DND-41 (cell line): ENCODE measurements around the gene DFFB.

Experiments
- ATAC-seq: fragments of 200-7000 bp; cut with Tn5 transposase; 3 replicates; pipeline ENCODE4 v1.9.1; 2021; ENCODE audit warnings: low read depth; ENCODE audit not compliant: insufficient read depth
- DNase-seq: peaks from one replicate; pipeline ENCODE4 v3.0.0-alpha.2; 2020
- H2AFZ ChIP-seq: 2 replicates; pipeline ENCODE4 v1.6.0; 2012; ENCODE audit warnings: low read depth, low read length
- H3K27ac ChIP-seq: 2 replicates; pipeline ENCODE4 v1.5.1; 2012; ENCODE audit warnings: low read length, inconsistent platforms
- H3K27me3 ChIP-seq: fragments of 200-600 bp; sonication (generic); 2 replicates; pipeline ENCODE4 v1.6.0; 2012; ENCODE audit warnings: low read length, mild to moderate bottlenecking, inconsistent platforms; ENCODE audit not compliant: insufficient read depth, poor library complexity
- H3K36me3 ChIP-seq: 2 replicates; pipeline ENCODE4 v1.5.1; 2012; ENCODE audit warnings: low read length, inconsistent platforms; ENCODE audit not compliant: insufficient read depth
- H3K4me1 ChIP-seq: 2 replicates; pipeline ENCODE4 v1.5.1; 2012; ENCODE audit warnings: mild to moderate bottlenecking, low read length; ENCODE audit not compliant: insufficient read depth
- H3K4me2 ChIP-seq: 2 replicates; pipeline ENCODE4 v1.6.0; 2012; ENCODE audit warnings: mild to moderate bottlenecking, moderate library complexity, low read length, inconsistent platforms; ENCODE audit not compliant: insufficient read depth
- H3K4me3 ChIP-seq, 2 experiments: fragments of 200-600 bp in 1 of 2; shearing (Covaris generic) in 1 of 2; 2 replicates each; pipeline ENCODE4 v1.5.1; 2012 to 2016; ENCODE audit warnings: inconsistent platforms in 2 of 2, low read length in 2 of 2, mild to moderate bottlenecking in 2 of 2, low read depth in 1 of 2, moderate library complexity in 1 of 2
- H3K79me2 ChIP-seq: 2 replicates; pipeline ENCODE4 v1.6.0; 2012; ENCODE audit warnings: low read length, inconsistent platforms; ENCODE audit not compliant: insufficient read depth
- H3K9ac ChIP-seq: 2 replicates; pipeline ENCODE4 v1.6.0; 2012; ENCODE audit warnings: low read depth, mild to moderate bottlenecking, inconsistent platforms, low read length, moderate library complexity
- H3K9me3 ChIP-seq: 2 replicates; pipeline ENCODE4 v1.5.1; 2012; ENCODE audit warnings: low read length, moderate library complexity, mild to moderate bottlenecking, inconsistent platforms; ENCODE audit not compliant: insufficient read depth, severe bottlenecking
- H4K20me1 ChIP-seq: 2 replicates; pipeline ENCODE4 v1.6.0; 2012; ENCODE audit warnings: low read length; ENCODE audit not compliant: insufficient read depth
- EZH2 ChIP-seq: IDR thresholded peaks from 3 replicates; pipeline ENCODE4 v1.6.1; 2012; ENCODE audit warnings: borderline replicate concordance, low read depth, mild to moderate bottlenecking, moderate library complexity, low read length, inconsistent platforms; ENCODE audit not compliant: severe bottlenecking
- TF ChIP-seq, protein P1 (sequence below): IDR thresholded peaks from 2 replicates; pipeline ENCODE4 v1.5.1; 2012; ENCODE audit warnings: borderline replicate concordance, low read length, moderate library complexity, mild to moderate bottlenecking; ENCODE audit not compliant: poor library complexity, severe bottlenecking; ENCODE audit errors: extremely low read depth

DFFB gene

DNA sequence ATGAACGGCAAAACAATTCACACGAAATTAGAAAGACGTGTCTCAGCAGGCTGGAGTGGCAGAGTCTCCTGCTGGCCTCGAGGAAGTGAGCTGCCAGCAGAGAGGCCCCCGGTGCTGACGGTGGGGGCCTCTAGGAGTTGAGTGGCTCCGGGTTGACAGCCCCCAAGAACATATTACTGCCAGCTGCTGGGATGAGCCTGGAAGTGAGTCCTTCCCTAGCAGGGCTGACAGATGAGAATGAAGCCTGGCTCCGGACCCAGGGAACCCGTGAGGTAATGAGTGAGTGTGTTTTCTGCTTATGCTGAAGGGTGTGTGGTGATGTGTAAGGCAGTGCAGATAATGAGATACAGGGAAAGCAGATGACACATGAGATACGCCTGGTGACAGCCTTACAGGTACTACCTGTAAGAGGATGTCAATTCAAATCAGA lies 37.5 kb upstream of the DFFB start:
- Histone ChIP-seq H3K4me2 (no peak overlapping the region), H2AFZ (no peak overlapping the region), H3K27me3 (no peaks in the 10 kb centered on the region), H3K4me1 (no peaks in the 10 kb centered on the region), H3K9ac (no peak overlapping the region), H3K79me2 (no peaks in the 10 kb centered on the region), H3K36me3 (peaks cover 40% of the 10 kb centered on the region), H3K27ac (no peak overlapping the region), H4K20me1 (no peaks in the 10 kb centered on the region), H3K9me3 (no peaks in the 10 kb centered on the region), H3K4me3 (no peak overlapping the region)
- DNase-seq (no peak), ATAC-seq (no peak)
- TF ChIP-seq EZH2: no peak
- TF ChIP-seq, protein P1, sequence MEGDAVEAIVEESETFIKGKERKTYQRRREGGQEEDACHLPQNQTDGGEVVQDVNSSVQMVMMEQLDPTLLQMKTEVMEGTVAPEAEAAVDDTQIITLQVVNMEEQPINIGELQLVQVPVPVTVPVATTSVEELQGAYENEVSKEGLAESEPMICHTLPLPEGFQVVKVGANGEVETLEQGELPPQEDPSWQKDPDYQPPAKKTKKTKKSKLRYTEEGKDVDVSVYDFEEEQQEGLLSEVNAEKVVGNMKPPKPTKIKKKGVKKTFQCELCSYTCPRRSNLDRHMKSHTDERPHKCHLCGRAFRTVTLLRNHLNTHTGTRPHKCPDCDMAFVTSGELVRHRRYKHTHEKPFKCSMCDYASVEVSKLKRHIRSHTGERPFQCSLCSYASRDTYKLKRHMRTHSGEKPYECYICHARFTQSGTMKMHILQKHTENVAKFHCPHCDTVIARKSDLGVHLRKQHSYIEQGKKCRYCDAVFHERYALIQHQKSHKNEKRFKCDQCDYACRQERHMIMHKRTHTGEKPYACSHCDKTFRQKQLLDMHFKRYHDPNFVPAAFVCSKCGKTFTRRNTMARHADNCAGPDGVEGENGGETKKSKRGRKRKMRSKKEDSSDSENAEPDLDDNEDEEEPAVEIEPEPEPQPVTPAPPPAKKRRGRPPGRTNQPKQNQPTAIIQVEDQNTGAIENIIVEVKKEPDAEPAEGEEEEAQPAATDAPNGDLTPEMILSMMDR: no peak

- no peak overlapping the region for H3K4me2 ChIP-seq
- no peak overlapping the region for H3K27ac ChIP-seq
- H4K20me1 ChIP-seq: no peaks in the 10 kb centered on the region
- H3K4me3 ChIP-seq: no peak overlapping the region
- H3K9ac ChIP-seq: no peak overlapping the region
- no peaks in the 10 kb centered on the region for H3K9me3 ChIP-seq
- H3K79me2 ChIP-seq: no peaks in the 10 kb centered on the region
- no peak for DNase-seq
- H3K36me3 ChIP-seq: peaks cover 39% of the 10 kb centered on the region
- H3K4me1 ChIP-seq: no peaks in the 10 kb centered on the region
- H3K27me3 ChIP-seq: no peaks in the 10 kb centered on the region
- no peak overlapping the region for H2AFZ ChIP-seq
- TF ChIP-seq, protein P1: no peak
- TF ChIP-seq EZH2: no peak
- no peak for ATAC-seq
Observed at GRCh38 chr1:3820316-3820715, 37.0 kb upstream of the DFFB start.

- DNase-seq (no peak), ATAC-seq (no peak)
- H4K20me1 ChIP-seq: no peaks in the 10 kb centered on the region
- H3K79me2 ChIP-seq: no peaks in the 10 kb centered on the region
- H3K27me3 ChIP-seq: no peaks in the 10 kb centered on the region
- H3K27ac ChIP-seq: no peak overlapping the region
- H2AFZ ChIP-seq: no peak overlapping the region
- no peak overlapping the region for H3K4me2 ChIP-seq
- no peaks in the 10 kb centered on the region for H3K9me3 ChIP-seq
- H3K4me3 ChIP-seq: no peak overlapping the region
- no peaks in the 10 kb centered on the region for H3K4me1 ChIP-seq
- H3K36me3 ChIP-seq: peaks cover 46% of the 10 kb centered on the region
- H3K9ac ChIP-seq: no peak overlapping the region
- no peak for TF ChIP-seq EZH2
- TF ChIP-seq, protein P1: no peak
Observed at GRCh38 chr1:3821004-3821403, 36.3 kb upstream of the DFFB start.

DNA sequence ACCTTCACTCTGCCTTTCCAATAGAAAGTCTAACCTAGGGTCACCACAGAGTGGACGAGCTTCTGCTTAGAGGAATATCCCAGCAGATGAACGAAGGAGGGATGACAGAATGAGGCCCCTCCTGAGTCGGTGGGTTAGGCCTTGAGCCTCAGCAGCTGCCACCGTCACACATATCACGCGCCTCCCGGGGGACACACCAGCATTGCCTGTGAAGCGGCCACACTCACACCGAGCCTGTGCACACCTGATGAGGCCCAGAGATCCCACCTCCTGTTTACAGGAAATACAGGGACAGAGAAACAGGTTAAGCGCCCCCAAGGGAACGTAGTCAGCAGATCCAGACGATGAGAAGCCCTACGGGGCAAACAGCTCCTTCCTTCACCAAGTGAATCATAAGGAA lies 35.8 kb upstream of the DFFB start:
- H3K36me3 ChIP-seq: peaks cover 49% of the 10 kb centered on the region
- H3K79me2 ChIP-seq: no peaks in the 10 kb centered on the region
- H3K4me2 ChIP-seq: no peak overlapping the region
- H3K9ac ChIP-seq: no peak overlapping the region
- TF ChIP-seq, protein P1: no peak
- TF ChIP-seq EZH2: no peak
- H4K20me1 ChIP-seq: no peaks in the 10 kb centered on the region
- no peak overlapping the region for H3K4me3 ChIP-seq
- DNase-seq (no peak), ATAC-seq (no peak)
- no peak overlapping the region for H3K27ac ChIP-seq
- no peak overlapping the region for H2AFZ ChIP-seq
- H3K27me3 ChIP-seq: no peaks in the 10 kb centered on the region
- H3K4me1 ChIP-seq: no peaks in the 10 kb centered on the region
- no peaks in the 10 kb centered on the region for H3K9me3 ChIP-seq
